GM18520 (cell line): ENCODE results near the gene ARFGEF2.
A peak's percentile ranks its signal among the peaks of the same experiment; 100 is the strongest.

Experiments
- ATAC-seq: cut with Tn5 transposase; IDR thresholded peaks from one replicate; pipeline ENCODE4 v1.9.1; 2021; ENCODE audit not compliant: unreplicated experiment

The ARFGEF2 gene

GRCh38 chr20:48898896-48899530 is 22.5 kb upstream of the ARFGEF2 start:
- no peak for ATAC-seq

DNA sequence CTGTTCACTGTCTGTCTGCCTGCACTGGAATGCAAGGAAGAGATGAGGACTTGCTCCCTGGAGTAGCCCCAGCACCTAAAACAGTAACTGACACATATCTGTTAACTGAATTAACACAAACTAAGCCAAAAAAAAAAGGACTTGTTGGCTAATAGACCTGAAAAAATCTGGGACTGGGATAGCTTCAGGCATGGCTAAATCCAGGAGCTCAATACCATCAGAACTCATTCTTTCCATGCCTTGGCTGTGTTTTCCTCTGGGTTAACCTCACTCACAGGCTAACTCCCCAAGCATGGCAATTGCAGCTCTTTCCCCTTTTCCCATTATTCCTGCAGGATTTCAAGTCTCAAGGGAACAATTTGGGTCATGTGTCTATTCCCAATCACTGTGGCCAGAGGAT is 21.6 kb upstream of the ARFGEF2 start:
- ATAC-seq: no peak

DNA sequence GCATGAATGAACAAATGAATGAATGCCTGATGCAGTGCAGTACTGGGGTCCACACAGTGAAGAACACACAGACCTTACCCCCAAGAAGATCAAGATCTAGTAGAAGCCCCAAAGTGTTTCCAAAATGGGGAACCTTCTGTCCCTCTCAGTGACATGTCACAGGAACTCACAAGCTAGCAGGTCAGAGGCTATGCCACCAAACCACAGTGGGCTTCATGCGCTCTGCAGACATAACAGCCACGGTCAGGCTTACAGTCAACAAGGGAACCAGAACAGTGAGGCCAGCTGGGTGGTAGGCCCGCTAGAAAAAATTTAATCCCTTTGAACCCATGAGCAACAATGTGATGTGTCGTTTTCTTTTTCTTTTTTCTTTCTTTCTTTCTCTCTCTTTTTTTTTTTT is 20.2 kb upstream of the ARFGEF2 start:
- ATAC-seq: no peak

- no peak for ATAC-seq
Observed at GRCh38 chr20:48903705-48904104, 17.8 kb upstream of the ARFGEF2 start.

DNA sequence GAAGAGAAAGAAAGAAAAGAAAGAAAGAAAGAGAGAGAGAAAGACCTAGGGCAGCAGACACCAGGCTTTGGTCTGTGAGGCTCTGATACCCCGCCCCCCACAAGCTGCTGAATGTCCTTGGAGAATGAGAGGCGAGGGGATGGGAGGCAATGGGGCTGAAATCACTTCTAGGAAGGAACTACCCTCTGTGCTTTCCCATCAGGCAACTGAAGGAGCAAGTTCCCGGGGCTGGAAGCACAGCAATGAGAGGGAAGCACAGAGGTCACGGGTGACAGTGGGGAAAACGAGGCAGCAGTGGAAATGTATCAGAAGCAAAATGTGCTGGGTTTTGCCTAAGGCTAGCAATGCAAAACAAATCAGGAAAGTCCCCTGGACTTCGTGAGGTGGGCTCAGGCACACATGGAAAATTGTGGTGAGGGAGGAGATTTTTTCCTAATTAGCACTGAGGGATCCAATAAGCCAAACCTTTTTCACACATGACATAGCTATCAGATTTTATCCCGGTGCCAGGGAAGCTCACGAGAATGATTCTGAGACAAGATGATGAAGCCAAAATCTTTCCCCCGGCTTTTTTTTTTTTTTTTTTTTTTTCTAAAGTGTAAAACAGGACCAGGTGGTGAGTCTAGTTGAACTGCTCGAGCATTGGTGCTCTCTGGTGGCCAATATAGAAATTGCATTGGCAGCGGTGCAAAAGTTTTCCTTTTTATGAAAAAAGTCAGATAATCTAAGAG is 16.8 kb upstream of the ARFGEF2 start:
- ATAC-seq: no peak

GRCh38 chr20:48905297-48905647 is 16.2 kb upstream of the ARFGEF2 start:
- ATAC-seq: no peak

GRCh38 chr20:48906221-48906877 is 15.2 kb upstream of the ARFGEF2 start:
- ATAC-seq: no peak

GRCh38 chr20:48908656-48909319 is 12.7 kb upstream of the ARFGEF2 start:
- no peak for ATAC-seq

GRCh38 chr20:48909910-48910309 is 11.6 kb upstream of the ARFGEF2 start:
- no peak for ATAC-seq

DNA sequence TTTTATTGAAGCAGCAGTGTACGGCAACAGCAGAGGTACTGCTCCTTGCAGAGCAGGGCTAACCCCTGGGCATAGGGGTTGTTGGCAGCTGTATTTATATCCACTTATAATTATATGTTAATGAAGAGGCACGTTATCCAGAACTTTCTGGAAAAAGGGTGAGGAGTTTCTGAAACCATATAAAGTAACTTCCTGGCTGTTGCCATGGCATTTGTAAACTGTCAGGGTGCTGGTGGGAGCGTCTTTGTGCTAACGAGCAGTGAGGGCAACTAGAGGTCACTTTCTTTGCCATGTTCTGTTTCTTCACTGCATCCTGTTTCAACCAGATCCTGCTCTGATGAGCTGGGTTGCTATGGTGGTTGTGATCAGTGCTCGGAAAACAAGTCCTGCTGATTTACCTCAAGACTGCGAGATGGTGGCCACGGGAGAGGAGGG is 11.1 kb upstream of the ARFGEF2 start:
- ATAC-seq: no peak

GRCh38 chr20:48912065-48912464 is 9.4 kb upstream of the ARFGEF2 start:
- ATAC-seq: peak; percentile 77

DNA sequence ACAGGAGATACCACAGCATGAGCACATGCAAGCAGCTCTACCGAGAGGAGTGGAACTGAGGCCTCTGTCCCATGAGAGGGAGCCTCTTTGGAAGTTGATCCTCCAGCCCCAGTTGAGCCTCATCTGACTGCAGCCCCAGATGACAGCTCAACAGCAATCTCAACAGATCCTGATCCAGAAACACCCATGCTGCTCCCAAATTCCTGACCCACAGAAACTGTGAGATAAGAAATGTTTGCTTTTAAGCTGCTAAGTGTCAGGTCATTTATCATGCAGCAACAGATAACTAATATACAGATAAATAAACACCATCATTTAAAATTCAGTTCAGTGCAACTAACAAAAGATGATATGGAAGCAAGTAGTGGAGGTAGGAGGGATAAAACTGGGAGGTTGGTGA is 4.8 kb upstream of the ARFGEF2 start:
- ATAC-seq: no peak

DNA sequence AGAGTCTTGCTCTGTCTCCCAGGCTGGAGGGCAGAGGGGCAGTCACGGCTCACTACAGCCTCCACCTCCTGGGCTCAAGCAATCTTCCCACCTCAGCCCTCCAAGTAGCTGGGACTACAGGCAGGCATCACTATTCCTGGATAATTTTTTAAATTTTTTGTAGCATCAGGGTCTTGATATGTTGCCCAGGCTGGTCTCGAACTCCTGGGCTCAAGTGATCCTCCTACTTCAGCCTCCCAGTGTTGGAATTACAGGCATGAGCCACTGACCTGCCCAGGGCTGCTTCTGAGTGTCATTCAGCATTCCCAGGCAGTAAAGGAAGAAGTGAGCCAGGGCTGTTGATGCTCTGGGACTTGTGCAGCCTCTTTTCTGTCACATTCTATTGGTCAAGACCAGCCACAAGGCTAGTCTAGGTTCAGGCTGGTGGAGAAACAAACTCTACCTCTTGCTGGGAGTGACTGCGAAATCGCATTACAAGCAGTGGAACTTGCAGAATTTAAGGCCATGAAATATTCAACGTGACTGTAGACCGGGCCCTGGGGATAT is 2.1 kb upstream of the ARFGEF2 start:
- ATAC-seq: no peak

GRCh38 chr20:48919882-48920526 is 1.5 kb upstream of the ARFGEF2 start:
- ATAC-seq: no peak

- ATAC-seq: no peak
Observed at GRCh38 chr20:48920527-48921167, 864 bp upstream of the ARFGEF2 start.

GRCh38 chr20:48921883-48922820 is 641 bp downstream of the ARFGEF2 start:
- ATAC-seq: no peak

GRCh38 chr20:48923149-48923718 is 1.7 kb downstream of the ARFGEF2 start:
- ATAC-seq: no peak

DNA sequence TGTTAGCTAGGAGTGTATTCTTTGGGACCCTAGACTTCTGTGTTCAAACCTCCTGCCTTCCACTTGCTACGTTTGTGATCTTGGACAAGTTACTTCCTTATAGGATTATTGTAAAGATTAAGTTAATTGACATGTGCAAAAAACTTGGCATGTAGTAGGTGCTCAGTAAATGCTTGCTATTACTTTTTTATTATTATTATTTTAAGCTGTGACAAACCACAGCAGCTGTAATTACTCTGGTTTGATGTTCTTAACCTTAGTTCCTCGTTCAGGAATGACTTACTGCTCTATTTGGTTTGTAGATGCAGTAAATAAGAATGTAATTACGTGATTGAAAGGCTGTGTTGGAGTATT is 3.2 kb downstream of the ARFGEF2 start:
- ATAC-seq: no peak

DNA sequence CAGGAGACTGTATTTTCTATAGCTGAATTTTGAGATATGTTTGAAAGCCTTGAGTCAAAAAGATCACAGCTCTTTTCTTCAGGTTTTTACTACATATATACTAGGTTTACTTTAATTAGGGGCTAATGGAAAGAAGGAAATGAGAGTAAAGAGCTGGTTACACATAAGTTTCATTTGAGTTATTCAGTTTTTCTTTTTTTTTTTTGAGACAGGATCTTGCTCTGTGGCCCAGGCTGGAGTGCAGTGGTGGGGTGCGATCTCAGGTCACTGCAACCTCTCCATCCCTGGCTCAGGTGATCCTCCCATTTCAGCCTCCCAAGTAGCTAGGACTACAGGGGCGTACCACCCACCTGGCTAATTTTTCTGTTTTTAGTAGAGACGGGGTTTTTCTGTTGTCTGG is 4.8 kb downstream of the ARFGEF2 start:
- ATAC-seq: no peak
